Measurements from ENCODE around the gene SNX20. TPM values are rescaled to one million over a fixed set of nuclear protein-coding genes. Genes with fewer than 3 reads are reported as not detected.

Gene SNX20
- total and polyA plus RNA-seq, 2 experiments from 2014 or later = not detected

DNA sequence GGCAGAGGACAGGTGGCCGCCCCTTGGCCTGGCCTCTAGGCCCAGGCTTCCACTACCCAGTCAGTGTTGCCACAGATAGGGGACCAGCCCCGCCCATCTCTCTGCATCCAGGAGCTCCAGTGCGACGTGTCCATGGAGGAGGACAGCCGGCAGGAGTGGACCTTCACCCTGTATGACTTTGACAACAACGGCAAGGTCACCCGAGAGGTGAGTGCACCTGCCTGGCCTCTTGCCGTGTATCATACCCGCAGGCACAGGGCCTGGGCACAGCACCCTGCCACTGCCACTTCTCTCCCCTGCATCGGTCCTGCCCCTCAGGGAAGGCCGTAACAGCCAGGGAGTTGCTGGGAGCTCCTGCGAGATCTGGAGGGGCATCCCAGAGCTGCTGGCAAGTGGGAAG is 55.7 kb downstream of the SNX20 start:
- no peaks in the 10 kb centered on the region for H3K9me2 ChIP-seq (ENCODE audit: insufficient read depth)
- ATAC-seq = no peak
- no peak for DNase-seq (ENCODE audit: low spot score)
- Mint-ChIP-seq H3K36me3 (ENCODE audit: low read depth) (peaks cover 2% of the 10 kb centered on the region; the same call in 1 of the 3 replicates), H3K4me1 (peaks cover 11% of the 10 kb centered on the region), H3K27ac (no peak overlapping the region), H3K9me3 (no peaks in the 10 kb centered on the region), H3K27me3 (ENCODE audit: insufficient read depth, low read depth, poor library complexity) (peaks cover 9% of the 10 kb centered on the region), H3K4me3 (no peak overlapping the region)
- H2AFZ ChIP-seq = no peak overlapping the region
- no peaks in the 10 kb centered on the region for H4K20me1 ChIP-seq (replicated peaks; ENCODE audit: insufficient read depth)
- H3K27ac ChIP-seq (ENCODE audit: low read depth) = no peak overlapping the region
- TF ChIP-seq EZH2phosphoT487 (IDR thresholded peaks at IDR 0.05; ENCODE audit: unreplicated experiment) (no peak), ZNF331 (CRISPR knock-in tag; IDR thresholded peaks at IDR 0.05; ENCODE audit: low read depth) (no peak), POLR2AphosphoS5 (IDR thresholded peaks at IDR 0.05; ENCODE audit: low read depth) (no peak), EZH2 (IDR thresholded peaks at IDR 0.05; ENCODE audit: low read depth, unreplicated experiment) (no peak), CREB1 (CRISPR knock-in tag; IDR thresholded peaks at IDR 0.05; ENCODE audit: low read depth) (no peak), ZNF114 (CRISPR knock-in tag; IDR thresholded peaks at IDR 0.05) (no peak), STAT1 (IDR thresholded peaks at IDR 0.05; ENCODE audit: unreplicated experiment) (no peak), JUNB (IDR thresholded peaks at IDR 0.05; ENCODE audit: unreplicated experiment) (no peak), NANOG (IDR thresholded peaks at IDR 0.05; ENCODE audit: borderline replicate concordance) (no peak)
- TF ChIP-seq, protein P1, sequence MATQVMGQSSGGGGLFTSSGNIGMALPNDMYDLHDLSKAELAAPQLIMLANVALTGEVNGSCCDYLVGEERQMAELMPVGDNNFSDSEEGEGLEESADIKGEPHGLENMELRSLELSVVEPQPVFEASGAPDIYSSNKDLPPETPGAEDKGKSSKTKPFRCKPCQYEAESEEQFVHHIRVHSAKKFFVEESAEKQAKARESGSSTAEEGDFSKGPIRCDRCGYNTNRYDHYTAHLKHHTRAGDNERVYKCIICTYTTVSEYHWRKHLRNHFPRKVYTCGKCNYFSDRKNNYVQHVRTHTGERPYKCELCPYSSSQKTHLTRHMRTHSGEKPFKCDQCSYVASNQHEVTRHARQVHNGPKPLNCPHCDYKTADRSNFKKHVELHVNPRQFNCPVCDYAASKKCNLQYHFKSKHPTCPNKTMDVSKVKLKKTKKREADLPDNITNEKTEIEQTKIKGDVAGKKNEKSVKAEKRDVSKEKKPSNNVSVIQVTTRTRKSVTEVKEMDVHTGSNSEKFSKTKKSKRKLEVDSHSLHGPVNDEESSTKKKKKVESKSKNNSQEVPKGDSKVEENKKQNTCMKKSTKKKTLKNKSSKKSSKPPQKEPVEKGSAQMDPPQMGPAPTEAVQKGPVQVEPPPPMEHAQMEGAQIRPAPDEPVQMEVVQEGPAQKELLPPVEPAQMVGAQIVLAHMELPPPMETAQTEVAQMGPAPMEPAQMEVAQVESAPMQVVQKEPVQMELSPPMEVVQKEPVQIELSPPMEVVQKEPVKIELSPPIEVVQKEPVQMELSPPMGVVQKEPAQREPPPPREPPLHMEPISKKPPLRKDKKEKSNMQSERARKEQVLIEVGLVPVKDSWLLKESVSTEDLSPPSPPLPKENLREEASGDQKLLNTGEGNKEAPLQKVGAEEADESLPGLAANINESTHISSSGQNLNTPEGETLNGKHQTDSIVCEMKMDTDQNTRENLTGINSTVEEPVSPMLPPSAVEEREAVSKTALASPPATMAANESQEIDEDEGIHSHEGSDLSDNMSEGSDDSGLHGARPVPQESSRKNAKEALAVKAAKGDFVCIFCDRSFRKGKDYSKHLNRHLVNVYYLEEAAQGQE (IDR thresholded peaks at IDR 0.05; ENCODE audit: unreplicated experiment) = no peak
- TF ChIP-seq, protein P2, sequence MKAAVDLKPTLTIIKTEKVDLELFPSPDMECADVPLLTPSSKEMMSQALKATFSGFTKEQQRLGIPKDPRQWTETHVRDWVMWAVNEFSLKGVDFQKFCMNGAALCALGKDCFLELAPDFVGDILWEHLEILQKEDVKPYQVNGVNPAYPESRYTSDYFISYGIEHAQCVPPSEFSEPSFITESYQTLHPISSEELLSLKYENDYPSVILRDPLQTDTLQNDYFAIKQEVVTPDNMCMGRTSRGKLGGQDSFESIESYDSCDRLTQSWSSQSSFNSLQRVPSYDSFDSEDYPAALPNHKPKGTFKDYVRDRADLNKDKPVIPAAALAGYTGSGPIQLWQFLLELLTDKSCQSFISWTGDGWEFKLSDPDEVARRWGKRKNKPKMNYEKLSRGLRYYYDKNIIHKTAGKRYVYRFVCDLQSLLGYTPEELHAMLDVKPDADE (IDR thresholded peaks at IDR 0.05) = no peak
- TF ChIP-seq, protein P3, sequence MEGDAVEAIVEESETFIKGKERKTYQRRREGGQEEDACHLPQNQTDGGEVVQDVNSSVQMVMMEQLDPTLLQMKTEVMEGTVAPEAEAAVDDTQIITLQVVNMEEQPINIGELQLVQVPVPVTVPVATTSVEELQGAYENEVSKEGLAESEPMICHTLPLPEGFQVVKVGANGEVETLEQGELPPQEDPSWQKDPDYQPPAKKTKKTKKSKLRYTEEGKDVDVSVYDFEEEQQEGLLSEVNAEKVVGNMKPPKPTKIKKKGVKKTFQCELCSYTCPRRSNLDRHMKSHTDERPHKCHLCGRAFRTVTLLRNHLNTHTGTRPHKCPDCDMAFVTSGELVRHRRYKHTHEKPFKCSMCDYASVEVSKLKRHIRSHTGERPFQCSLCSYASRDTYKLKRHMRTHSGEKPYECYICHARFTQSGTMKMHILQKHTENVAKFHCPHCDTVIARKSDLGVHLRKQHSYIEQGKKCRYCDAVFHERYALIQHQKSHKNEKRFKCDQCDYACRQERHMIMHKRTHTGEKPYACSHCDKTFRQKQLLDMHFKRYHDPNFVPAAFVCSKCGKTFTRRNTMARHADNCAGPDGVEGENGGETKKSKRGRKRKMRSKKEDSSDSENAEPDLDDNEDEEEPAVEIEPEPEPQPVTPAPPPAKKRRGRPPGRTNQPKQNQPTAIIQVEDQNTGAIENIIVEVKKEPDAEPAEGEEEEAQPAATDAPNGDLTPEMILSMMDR (conservative IDR thresholded peaks at IDR 0.05; ENCODE audit: low read depth in 2 of 2) = no peak
- TF ChIP-seq, protein P4, sequence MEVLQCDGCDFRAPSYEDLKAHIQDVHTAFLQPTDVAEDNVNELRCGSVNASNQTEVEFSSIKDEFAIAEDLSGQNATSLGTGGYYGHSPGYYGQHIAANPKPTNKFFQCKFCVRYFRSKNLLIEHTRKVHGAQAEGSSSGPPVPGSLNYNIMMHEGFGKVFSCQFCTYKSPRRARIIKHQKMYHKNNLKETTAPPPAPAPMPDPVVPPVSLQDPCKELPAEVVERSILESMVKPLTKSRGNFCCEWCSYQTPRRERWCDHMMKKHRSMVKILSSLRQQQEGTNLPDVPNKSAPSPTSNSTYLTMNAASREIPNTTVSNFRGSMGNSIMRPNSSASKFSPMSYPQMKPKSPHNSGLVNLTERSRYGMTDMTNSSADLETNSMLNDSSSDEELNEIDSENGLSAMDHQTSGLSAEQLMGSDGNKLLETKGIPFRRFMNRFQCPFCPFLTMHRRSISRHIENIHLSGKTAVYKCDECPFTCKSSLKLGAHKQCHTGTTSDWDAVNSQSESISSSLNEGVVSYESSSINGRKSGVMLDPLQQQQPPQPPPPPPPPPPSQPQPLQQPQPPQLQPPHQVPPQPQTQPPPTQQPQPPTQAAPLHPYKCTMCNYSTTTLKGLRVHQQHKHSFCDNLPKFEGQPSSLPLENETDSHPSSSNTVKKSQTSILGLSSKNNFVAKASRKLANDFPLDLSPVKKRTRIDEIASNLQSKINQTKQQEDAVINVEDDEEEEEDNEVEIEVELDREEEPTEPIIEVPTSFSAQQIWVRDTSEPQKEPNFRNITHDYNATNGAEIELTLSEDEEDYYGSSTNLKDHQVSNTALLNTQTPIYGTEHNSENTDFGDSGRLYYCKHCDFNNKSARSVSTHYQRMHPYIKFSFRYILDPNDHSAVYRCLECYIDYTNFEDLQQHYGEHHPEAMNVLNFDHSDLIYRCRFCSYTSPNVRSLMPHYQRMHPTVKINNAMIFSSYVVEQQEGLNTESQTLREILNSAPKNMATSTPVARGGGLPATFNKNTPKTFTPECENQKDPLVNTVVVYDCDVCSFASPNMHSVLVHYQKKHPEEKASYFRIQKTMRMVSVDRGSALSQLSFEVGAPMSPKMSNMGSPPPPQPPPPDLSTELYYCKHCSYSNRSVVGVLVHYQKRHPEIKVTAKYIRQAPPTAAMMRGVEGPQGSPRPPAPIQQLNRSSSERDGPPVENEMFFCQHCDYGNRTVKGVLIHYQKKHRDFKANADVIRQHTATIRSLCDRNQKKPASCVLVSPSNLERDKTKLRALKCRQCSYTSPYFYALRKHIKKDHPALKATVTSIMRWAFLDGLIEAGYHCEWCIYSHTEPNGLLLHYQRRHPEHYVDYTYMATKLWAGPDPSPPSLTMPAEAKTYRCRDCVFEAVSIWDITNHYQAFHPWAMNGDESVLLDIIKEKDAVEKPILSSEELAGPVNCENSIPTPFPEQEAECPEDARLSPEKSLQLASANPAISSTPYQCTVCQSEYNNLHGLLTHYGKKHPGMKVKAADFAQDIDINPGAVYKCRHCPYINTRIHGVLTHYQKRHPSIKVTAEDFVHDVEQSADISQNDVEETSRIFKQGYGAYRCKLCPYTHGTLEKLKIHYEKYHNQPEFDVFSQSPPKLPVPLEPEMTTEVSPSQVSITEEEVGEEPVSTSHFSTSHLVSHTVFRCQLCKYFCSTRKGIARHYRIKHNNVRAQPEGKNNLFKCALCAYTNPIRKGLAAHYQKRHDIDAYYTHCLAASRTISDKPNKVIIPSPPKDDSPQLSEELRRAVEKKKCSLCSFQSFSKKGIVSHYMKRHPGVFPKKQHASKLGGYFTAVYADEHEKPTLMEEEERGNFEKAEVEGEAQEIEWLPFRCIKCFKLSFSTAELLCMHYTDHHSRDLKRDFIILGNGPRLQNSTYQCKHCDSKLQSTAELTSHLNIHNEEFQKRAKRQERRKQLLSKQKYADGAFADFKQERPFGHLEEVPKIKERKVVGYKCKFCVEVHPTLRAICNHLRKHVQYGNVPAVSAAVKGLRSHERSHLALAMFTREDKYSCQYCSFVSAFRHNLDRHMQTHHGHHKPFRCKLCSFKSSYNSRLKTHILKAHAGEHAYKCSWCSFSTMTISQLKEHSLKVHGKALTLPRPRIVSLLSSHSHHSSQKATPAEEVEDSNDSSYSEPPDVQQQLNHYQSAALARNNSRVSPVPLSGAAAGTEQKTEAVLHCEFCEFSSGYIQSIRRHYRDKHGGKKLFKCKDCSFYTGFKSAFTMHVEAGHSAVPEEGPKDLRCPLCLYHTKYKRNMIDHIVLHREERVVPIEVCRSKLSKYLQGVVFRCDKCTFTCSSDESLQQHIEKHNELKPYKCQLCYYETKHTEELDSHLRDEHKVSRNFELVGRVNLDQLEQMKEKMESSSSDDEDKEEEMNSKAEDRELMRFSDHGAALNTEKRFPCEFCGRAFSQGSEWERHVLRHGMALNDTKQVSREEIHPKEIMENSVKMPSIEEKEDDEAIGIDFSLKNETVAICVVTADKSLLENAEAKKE (CRISPR knock-in tag; IDR thresholded peaks at IDR 0.05) = no peak
- H3K4me2 ChIP-seq = no peak overlapping the region
- no peaks in the 10 kb centered on the region for H3K27me3 ChIP-seq (ENCODE audit: insufficient read depth)
- H3K4me1 ChIP-seq (ENCODE audit: insufficient read depth) = no peaks in the 10 kb centered on the region
- no peaks in the 10 kb centered on the region for H3K79me2 ChIP-seq (replicated peaks; ENCODE audit: insufficient read depth)
- no peak overlapping the region for H3K4me3 ChIP-seq
- H3F3A ChIP-seq (replicated peaks; ENCODE audit: low read depth) = no peaks in the 10 kb centered on the region
- no peaks in the 10 kb centered on the region for H3K36me3 ChIP-seq (ENCODE audit: insufficient read depth)

All from GM23338 (cell line).